ENCODE measurements around the gene SLC66A2. TPM values are rescaled to one million over a fixed set of nuclear protein-coding genes. Genes with fewer than 3 reads are reported as not detected.

SLC66A2 gene
- total RNA-seq, 1 experiment from 2014 or later: 13.0 TPM

GRCh38 chr18:79972720-79973119 lies 21.3 kb upstream of the SLC66A2 start:
- H4K20me1 ChIP-seq (ENCODE audit: control insufficient read depth, insufficient read depth, insufficient read length): no peaks in the 10 kb centered on the region
- Mint-ChIP-seq H3K9me3 (no peaks in the 10 kb centered on the region), H3K27me3 (ENCODE audit: low read depth) (no peaks in the 10 kb centered on the region), H3K4me3 (no peak overlapping the region), H3K36me3 (ENCODE audit: insufficient read depth in 1 of 3, low read depth in 3 of 3) (peaks cover 27 to 72% (median 59%) of the 10 kb centered on the region in 3 experiments), H3K27ac (no peak overlapping the region), H3K4me1 (no peaks in the 10 kb centered on the region)
- H3K79me2 ChIP-seq (ENCODE audit: insufficient read depth, low read length): peaks cover 13% of the 10 kb centered on the region; the same call in 1 of the 2 replicates
- no peak overlapping the region for H2BK5ac ChIP-seq (ENCODE audit: insufficient read length, low read length)
- H3K27me3 ChIP-seq (ENCODE audit: insufficient read depth, low read length): no peaks in the 10 kb centered on the region
- no peak overlapping the region for H4K8ac ChIP-seq (replicated peaks; ENCODE audit: insufficient read length, low read depth, low read length)
- H2BK12ac ChIP-seq (ENCODE audit: insufficient read length, low read depth, low read length): no peak overlapping the region
- H3K23ac ChIP-seq (ENCODE audit: insufficient read length, low read depth, low read length): no peak overlapping the region
- no peak overlapping the region for H3T11ph ChIP-seq (ENCODE audit: low read length)
- peaks cover 11% of the 10 kb centered on the region for H3K79me1 ChIP-seq (ENCODE audit: insufficient read depth, low read depth, low read length, poor library complexity, severe bottlenecking)
- no peak overlapping the region for H3K56ac ChIP-seq (ENCODE audit: insufficient read length, low read depth, low read length)
- H2AK5ac ChIP-seq (ENCODE audit: insufficient read length, low read length): no peak overlapping the region
- H4K5ac ChIP-seq (ENCODE audit: insufficient read length, low read depth, low read length): no peak overlapping the region
- H3K27ac ChIP-seq (ENCODE audit: insufficient read length, low read depth, low read length): no peak overlapping the region
- no peaks in the 10 kb centered on the region for H3K9me3 ChIP-seq (ENCODE audit: control insufficient read depth, low read depth, low read length)
- H3K9ac ChIP-seq (ENCODE audit: extremely low read depth, insufficient read length, low read length): no peak overlapping the region
- H3K23me2 ChIP-seq (ENCODE audit: insufficient read length, low read depth, low read length, poor library complexity, severe bottlenecking): no peaks in the 10 kb centered on the region
- no peak overlapping the region for H4K91ac ChIP-seq (ENCODE audit: insufficient read length, low read depth, low read length)
- no peaks in the 10 kb centered on the region for H3K4me1 ChIP-seq (ENCODE audit: insufficient read depth, low read length)
- H3K14ac ChIP-seq (ENCODE audit: insufficient read depth, low read length): no peak overlapping the region
- H3K4me2 ChIP-seq (ENCODE audit: insufficient read depth, insufficient read length, low read length): no peak overlapping the region
- no peak overlapping the region for H3K4ac ChIP-seq (ENCODE audit: low read depth, low read length)
- no peak overlapping the region for H2BK15ac ChIP-seq (ENCODE audit: low read depth, low read length)
- H2BK20ac ChIP-seq (ENCODE audit: low read depth, low read length, poor library complexity, severe bottlenecking): no peak overlapping the region
- TF ChIP-seq, protein P1, sequence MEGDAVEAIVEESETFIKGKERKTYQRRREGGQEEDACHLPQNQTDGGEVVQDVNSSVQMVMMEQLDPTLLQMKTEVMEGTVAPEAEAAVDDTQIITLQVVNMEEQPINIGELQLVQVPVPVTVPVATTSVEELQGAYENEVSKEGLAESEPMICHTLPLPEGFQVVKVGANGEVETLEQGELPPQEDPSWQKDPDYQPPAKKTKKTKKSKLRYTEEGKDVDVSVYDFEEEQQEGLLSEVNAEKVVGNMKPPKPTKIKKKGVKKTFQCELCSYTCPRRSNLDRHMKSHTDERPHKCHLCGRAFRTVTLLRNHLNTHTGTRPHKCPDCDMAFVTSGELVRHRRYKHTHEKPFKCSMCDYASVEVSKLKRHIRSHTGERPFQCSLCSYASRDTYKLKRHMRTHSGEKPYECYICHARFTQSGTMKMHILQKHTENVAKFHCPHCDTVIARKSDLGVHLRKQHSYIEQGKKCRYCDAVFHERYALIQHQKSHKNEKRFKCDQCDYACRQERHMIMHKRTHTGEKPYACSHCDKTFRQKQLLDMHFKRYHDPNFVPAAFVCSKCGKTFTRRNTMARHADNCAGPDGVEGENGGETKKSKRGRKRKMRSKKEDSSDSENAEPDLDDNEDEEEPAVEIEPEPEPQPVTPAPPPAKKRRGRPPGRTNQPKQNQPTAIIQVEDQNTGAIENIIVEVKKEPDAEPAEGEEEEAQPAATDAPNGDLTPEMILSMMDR (conservative IDR thresholded peaks at IDR 0.05): no peak
- WGBS (ENCODE audit: extremely low coverage, insufficient read length, low lambda C conversion rate): no CpG with 5 or more reads among the region's 3 CpGs
- H2AFZ ChIP-seq (ENCODE audit: low read length): no peak overlapping the region
- H2BK120ac ChIP-seq (ENCODE audit: low read depth, low read length, poor library complexity, severe bottlenecking): no peak overlapping the region
- H3K18ac ChIP-seq (ENCODE audit: insufficient read length, low read depth, low read length): no peak overlapping the region
- DNase-seq: no peak
